ENCODE data around the gene CPNE9. TPM values are rescaled to one million over a fixed set of nuclear protein-coding genes. Genes with fewer than 3 reads are reported as not detected.

The CPNE9 gene
- total RNA-seq, 4 donors from 2014 or later: 0.33 to 0.42 TPM; not detected in 2

- H3K36me3 ChIP-seq: no peaks in the 10 kb centered on the region
- intact Hi-C loops (cut with DNase I): no loop called here
- 94% methylated on average over 2 of the region's 2 CpGs for WGBS
- no peak for DNase-seq (ENCODE audit: extremely low spot score)
- no peak overlapping the region for H3K4me3 ChIP-seq
- H3K4me1 ChIP-seq: peaks cover 5 to 23% (median 19%) of the 10 kb centered on the region in 4 donors
- H3K27me3 ChIP-seq: no peaks in the 10 kb centered on the region
- H3K9me3 ChIP-seq: no peaks in the 10 kb centered on the region
- TF ChIP-seq, protein P1, sequence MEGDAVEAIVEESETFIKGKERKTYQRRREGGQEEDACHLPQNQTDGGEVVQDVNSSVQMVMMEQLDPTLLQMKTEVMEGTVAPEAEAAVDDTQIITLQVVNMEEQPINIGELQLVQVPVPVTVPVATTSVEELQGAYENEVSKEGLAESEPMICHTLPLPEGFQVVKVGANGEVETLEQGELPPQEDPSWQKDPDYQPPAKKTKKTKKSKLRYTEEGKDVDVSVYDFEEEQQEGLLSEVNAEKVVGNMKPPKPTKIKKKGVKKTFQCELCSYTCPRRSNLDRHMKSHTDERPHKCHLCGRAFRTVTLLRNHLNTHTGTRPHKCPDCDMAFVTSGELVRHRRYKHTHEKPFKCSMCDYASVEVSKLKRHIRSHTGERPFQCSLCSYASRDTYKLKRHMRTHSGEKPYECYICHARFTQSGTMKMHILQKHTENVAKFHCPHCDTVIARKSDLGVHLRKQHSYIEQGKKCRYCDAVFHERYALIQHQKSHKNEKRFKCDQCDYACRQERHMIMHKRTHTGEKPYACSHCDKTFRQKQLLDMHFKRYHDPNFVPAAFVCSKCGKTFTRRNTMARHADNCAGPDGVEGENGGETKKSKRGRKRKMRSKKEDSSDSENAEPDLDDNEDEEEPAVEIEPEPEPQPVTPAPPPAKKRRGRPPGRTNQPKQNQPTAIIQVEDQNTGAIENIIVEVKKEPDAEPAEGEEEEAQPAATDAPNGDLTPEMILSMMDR (IDR thresholded peaks at IDR 0.05): no peak
- TF ChIP-seq POLR2A (IDR thresholded peaks at IDR 0.05; ENCODE audit: low read depth) (no peak), POLR2AphosphoS5 (IDR thresholded peaks at IDR 0.05) (no peak), EP300 (IDR thresholded peaks at IDR 0.05) (no peak)
- H3K27ac ChIP-seq (replicated peaks in 1 of 4): no peak overlapping the region
Measured at GRCh38 chr3:9727743-9728142, 24.1 kb downstream of the CPNE9 start.

- H3K27ac ChIP-seq (replicated peaks in 1 of 4): no peak overlapping the region
- no peaks in the 10 kb centered on the region for H3K9me3 ChIP-seq
- H3K4me3 ChIP-seq: no peak overlapping the region
- H3K36me3 ChIP-seq: peaks cover 2 to 8% (median 5%) of the 10 kb centered on the region in 4 donors
- intact Hi-C loops (cut with DNase I): no loop called here
- H3K4me1 ChIP-seq: peaks cover 16 to 40% (median 34%) of the 10 kb centered on the region in 4 donors
- H3K27me3 ChIP-seq: no peaks in the 10 kb centered on the region
- no peak for DNase-seq (ENCODE audit: extremely low spot score)
- whole genome bisulfite sequencing: 89% methylated on average over 10 of the region's 10 CpGs
- TF ChIP-seq EP300 (IDR thresholded peaks at IDR 0.05): no peak
- TF ChIP-seq POLR2A (IDR thresholded peaks at IDR 0.05; ENCODE audit: low read depth): no peak
- TF ChIP-seq, protein P1 (IDR thresholded peaks at IDR 0.05): no peak
- no peak for TF ChIP-seq POLR2AphosphoS5 (IDR thresholded peaks at IDR 0.05)
Measured at GRCh38 chr3:9729419-9729818, 25.8 kb downstream of the CPNE9 start.

DNA sequence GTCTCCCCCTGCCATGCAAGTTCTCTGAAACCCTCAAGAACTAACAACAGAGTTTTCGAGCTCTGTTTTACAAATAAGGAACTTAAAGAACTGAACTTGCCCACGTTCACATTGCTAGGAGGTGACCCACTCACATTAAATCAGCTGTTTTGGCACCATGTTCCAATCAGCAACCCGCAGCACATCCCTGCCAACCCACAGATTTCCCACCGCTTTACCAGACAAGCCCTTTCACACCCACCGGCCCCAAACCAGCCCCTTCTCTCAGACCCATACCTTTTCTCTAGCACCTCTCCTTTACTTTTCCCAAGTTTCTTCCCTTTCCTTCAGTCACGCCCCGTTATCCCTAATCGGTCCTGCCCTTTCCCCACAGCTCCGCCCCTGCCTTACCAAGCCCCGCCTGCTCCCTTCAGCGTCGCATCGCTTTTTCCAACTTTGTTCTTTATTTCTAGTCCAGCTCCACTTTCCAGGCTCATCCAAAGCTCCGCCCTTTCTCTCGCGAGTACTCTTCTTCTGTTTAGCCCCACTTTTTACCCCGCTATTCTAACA lies 27.1 kb downstream of the CPNE9 start:
- WGBS: 1% methylated on average over 17 of the region's 17 CpGs
- intact Hi-C loops (cut with DNase I): no loop called here
- no peak for DNase-seq (ENCODE audit: extremely low spot score)
- peak overlapping the region; percentile 89 to 98 (median 97) for H3K27ac ChIP-seq (replicated peaks in 1 of 4)
- no peaks in the 10 kb centered on the region for H3K9me3 ChIP-seq
- peaks cover 16 to 49% (median 38%) of the 10 kb centered on the region in 4 donors for H3K4me1 ChIP-seq
- H3K4me3 ChIP-seq: peak overlapping the region; percentile 71 to 100 (median 90)
- peaks cover 10 to 21% (median 18%) of the 10 kb centered on the region in 4 donors for H3K36me3 ChIP-seq
- no peak for TF ChIP-seq POLR2A (IDR thresholded peaks at IDR 0.05; ENCODE audit: low read depth)
- no peak for TF ChIP-seq POLR2AphosphoS5 (IDR thresholded peaks at IDR 0.05)
- H3K27me3 ChIP-seq: no peaks in the 10 kb centered on the region

DNA sequence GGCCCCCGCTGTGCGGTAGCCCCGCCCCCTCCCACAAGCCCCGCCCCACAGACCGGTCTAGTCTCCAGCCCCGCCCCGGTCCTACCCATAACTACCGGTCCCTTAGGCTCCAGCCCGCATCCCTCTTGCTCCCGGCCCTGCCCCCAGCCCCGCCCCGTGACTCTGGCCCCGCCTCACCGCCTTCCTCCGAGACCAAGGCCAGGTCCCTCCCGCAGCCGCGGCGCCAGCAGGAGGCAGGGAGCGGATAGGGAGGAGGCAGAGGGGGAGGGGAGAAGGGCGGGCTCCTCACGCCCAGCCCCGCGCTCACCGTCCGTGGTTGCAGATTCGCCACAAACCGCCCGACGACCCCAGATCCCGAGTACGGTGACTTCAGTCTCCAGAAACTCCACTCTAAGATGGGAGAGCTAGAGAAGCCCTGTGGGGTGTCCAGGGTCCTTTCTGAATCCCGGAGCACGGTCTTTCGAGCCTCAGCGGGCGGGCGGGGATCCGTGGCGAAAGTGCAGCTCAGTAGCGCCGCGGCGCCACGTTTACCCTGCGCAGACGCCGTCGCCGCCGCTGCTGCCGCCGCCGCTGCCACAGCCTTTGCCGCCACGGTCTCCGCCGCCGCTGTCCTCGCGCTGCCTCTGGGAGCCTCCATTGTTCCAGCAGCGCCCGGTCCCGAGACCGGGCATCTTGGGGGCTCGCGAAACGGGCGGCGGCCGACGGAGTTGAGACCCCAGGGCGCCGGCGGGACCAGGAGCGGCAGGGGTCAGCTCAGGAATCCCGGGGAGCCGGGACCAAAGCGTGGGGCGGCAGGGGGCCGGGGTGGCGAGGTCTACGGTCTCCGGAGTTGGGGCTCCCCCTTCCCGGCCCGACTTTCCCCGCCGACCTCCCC lies 27.8 kb downstream of the CPNE9 start, which contains the start of gene BRPF1:
TSS of gene BRPF1 (plus strand) at position 530 of the 874 bp plus-strand sequence. CDS start 2,406 bp downstream, outside the sequence.
- Histone ChIP-seq H3K9me3 (no peaks in the 10 kb centered on the region), H3K27me3 (no peaks in the 10 kb centered on the region), H3K4me3 (peak within 1 kb of the TSS; percentile 71 to 100 (median 90)), H3K27ac (replicated peaks in 1 of 4) (peak within 1 kb of the TSS; percentile 89 to 98 (median 97)), H3K36me3 (peaks cover 12 to 28% (median 24%) of the 10 kb centered on the region in 4 donors), H3K4me1 (peaks cover 16 to 52% (median 40%) of the 10 kb centered on the region in 4 donors)
- intact Hi-C loops (cut with DNase I): loop anchor here (2.0 kb wide), 1 partner anchor 17 kb away; the partner anchor contains the start of gene OGG1
- DNase-seq (ENCODE audit: extremely low spot score): peak; percentile 100
- TF ChIP-seq POLR2A (IDR thresholded peaks at IDR 0.05; ENCODE audit: low read depth): no peak
- TF ChIP-seq, protein P1 (IDR thresholded peaks at IDR 0.05): peak in 1 of 3 experiments; percentile 30
- TF ChIP-seq EP300 (IDR thresholded peaks at IDR 0.05): no peak
- peak; percentile 73 to 80 for TF ChIP-seq POLR2AphosphoS5 (IDR thresholded peaks at IDR 0.05)
- 0% methylated on average over 16 of the region's 88 CpGs for WGBS
